Measurements from ENCODE around the gene ZSCAN4. TPM values are rescaled to one million over a fixed set of nuclear protein-coding genes. Genes with fewer than 3 reads are reported as not detected.

Gene ZSCAN4
- polyA plus RNA-seq, 1 of the 3 experiments (the other 2 are of a cell fraction): not detected

- TF ChIP-seq RCOR1 (IDR thresholded peaks at IDR 0.05; ENCODE audit: low read length) (no peak), NFIC (IDR thresholded peaks at IDR 0.05; ENCODE audit: borderline replicate concordance) (no peak)
These were observed 52.1 kb downstream of the ZSCAN4 start (continued) for GRCh38 chr19:57720878-57721277.

Other genes starting within 250 kb of the ZSCAN4 start
- 12.6 and 14.9 TPM in 2 replicates for gene ZNF749, start 233.6 kb upstream of the ZSCAN4 start, polyA plus RNA-seq (2012; rRNA removed)
- 0.03 and 0.06 TPM in 2 replicates for gene VN1R1, start 211.8 kb upstream of the ZSCAN4 start, polyA plus RNA-seq (2012; rRNA removed)
- 0.99 and 1.2 TPM in 2 replicates for gene ZNF772, start 191.4 kb upstream of the ZSCAN4 start, polyA plus RNA-seq (2012; rRNA removed)
- gene ZNF419, start 181.2 kb upstream of the ZSCAN4 start, polyA plus RNA-seq (2012; rRNA removed): 7.8 and 10.4 TPM in 2 replicates
- gene ZNF773, start 169.0 kb upstream of the ZSCAN4 start, polyA plus RNA-seq (2012; rRNA removed): 6.6 and 9.0 TPM in 2 replicates
- 2.4 and 3.3 TPM in 2 replicates for gene ZNF549, start 141.6 kb upstream of the ZSCAN4 start, polyA plus RNA-seq (2012; rRNA removed)
- 5.7 and 7.1 TPM in 2 replicates for gene ZNF550, start 109.1 kb upstream of the ZSCAN4 start, polyA plus RNA-seq (2012; rRNA removed)
- gene ZNF416, start 90.0 kb upstream of the ZSCAN4 start, polyA plus RNA-seq (2012; rRNA removed): 2.0 and 2.8 TPM in 2 replicates
- 2.1 and 2.4 TPM in 2 replicates for gene ZIK1, start 84.8 kb upstream of the ZSCAN4 start, polyA plus RNA-seq (2012; rRNA removed)
- gene ZNF530, start 69.0 kb upstream of the ZSCAN4 start, polyA plus RNA-seq (2012; rRNA removed): 4.4 and 4.6 TPM in 2 replicates
- 9.6 and 9.8 TPM in 2 replicates for gene ZNF134, start 54.7 kb upstream of the ZSCAN4 start, polyA plus RNA-seq (2012; rRNA removed)
- gene ZNF211, start 35.8 kb upstream of the ZSCAN4 start, polyA plus RNA-seq (2012; rRNA removed): 8.6 and 10.7 TPM in 2 replicates
- 4.9 and 5.9 TPM in 2 replicates for gene ZNF551, start 13.0 kb downstream of the ZSCAN4 start, polyA plus RNA-seq (2012; rRNA removed)
- not detected in 2 replicates for gene ZNF154, start 40.3 kb downstream of the ZSCAN4 start, polyA plus RNA-seq (2012; rRNA removed)
- gene ZNF671, start 58.7 kb downstream of the ZSCAN4 start, polyA plus RNA-seq (2012; rRNA removed): not detected in 2 replicates
- gene ZNF776, start 77.9 kb downstream of the ZSCAN4 start, polyA plus RNA-seq (2012; rRNA removed): 7.5 and 10.0 TPM in 2 replicates
- 3.5 and 3.7 TPM in 2 replicates for gene ZNF586, start 100.7 kb downstream of the ZSCAN4 start, polyA plus RNA-seq (2012; rRNA removed)
- gene ZNF552, start 146.0 kb downstream of the ZSCAN4 start, polyA plus RNA-seq (2012; rRNA removed): 3.2 and 4.4 TPM in 2 replicates
- 2.4 and 4.5 TPM in 2 replicates for gene ZNF587B, start 161.4 kb downstream of the ZSCAN4 start, polyA plus RNA-seq (2012; rRNA removed)
- 7.4 and 12.1 TPM in 2 replicates for gene ZNF587, start 180.9 kb downstream of the ZSCAN4 start, polyA plus RNA-seq (2012; rRNA removed)
- 2.9 and 4.3 TPM in 2 replicates for gene ZNF814, start 220.1 kb downstream of the ZSCAN4 start, polyA plus RNA-seq (2012; rRNA removed)
- 1.7 and 3.0 TPM in 2 replicates for gene ZNF417, start 247.7 kb downstream of the ZSCAN4 start, polyA plus RNA-seq (2012; rRNA removed)

Data from SK-N-SH (cell line).